GM18951 (cell line): ENCODE data around the gene KLHL35.

Experiments
- POLR2A ChIP-seq: IDR thresholded peaks from 4 replicates; pipeline ENCODE4 v1.6.1; 2011; ENCODE audit warnings: mild to moderate bottlenecking; ENCODE audit not compliant: insufficient read length, insufficient read depth; ENCODE audit errors: extremely low read depth
- in situ Hi-C: fragments of 300-500 bp; cut with MboI; formaldehyde crosslinking; loops from one replicate; pipeline ENCODE4 v1.12.0; 2022; ENCODE audit warnings: low sequenced_read_pairs, mixed read lengths, inconsistent platforms; ENCODE audit not compliant: unreplicated experiment

KLHL35 gene

GRCh38 chr11:75430714-75431532, 2.1 kb downstream of the KLHL35 start:
- TF ChIP-seq POLR2A = no peak
- in situ Hi-C loops = no loop called here

- TF ChIP-seq POLR2A = peak; percentile 30
- in situ Hi-C loops = no loop called here
These were observed 2.9 kb downstream of the KLHL35 start for GRCh38 chr11:75429902-75430713.

- no peak for TF ChIP-seq POLR2A
- in situ Hi-C loops = no loop called here
These were observed 3.4 kb downstream of the KLHL35 start for GRCh38 chr11:75429641-75429901.

GRCh38 chr11:75428989-75429640, 3.9 kb downstream of the KLHL35 start:
- in situ Hi-C loops = no loop called here
- no peak for TF ChIP-seq POLR2A

- no peak for TF ChIP-seq POLR2A
- in situ Hi-C loops = no loop called here
These were observed 4.7 kb downstream of the KLHL35 start for GRCh38 chr11:75428281-75428724.

- TF ChIP-seq POLR2A = no peak
- in situ Hi-C loops = no loop called here
These were observed 5.8 kb downstream of the KLHL35 start for GRCh38 chr11:75427181-75427580.

GRCh38 chr11:75426720-75427086, 6.3 kb downstream of the KLHL35 start:
- no peak for TF ChIP-seq POLR2A

GRCh38 chr11:75425422-75425821, 7.6 kb downstream of the KLHL35 start:
- in situ Hi-C loops = no loop called here
- TF ChIP-seq POLR2A = no peak

More at GRCh38 chr11:75426720-75427086, 6.3 kb downstream of the KLHL35 start:
- in situ Hi-C loops = no loop called here

GRCh38 chr11:75424396-75424795, 8.6 kb downstream of the KLHL35 start:
- in situ Hi-C loops = no loop called here
- no peak for TF ChIP-seq POLR2A

GRCh38 chr11:75423721-75424120, 9.3 kb downstream of the KLHL35 start:
- no peak for TF ChIP-seq POLR2A
- in situ Hi-C loops = no loop called here

- TF ChIP-seq POLR2A = no peak
- in situ Hi-C loops = no loop called here
These were observed 10.5 kb downstream of the KLHL35 start for GRCh38 chr11:75422248-75423231.

- no peak for TF ChIP-seq POLR2A
- in situ Hi-C loops = no loop called here
These were observed 11.1 kb downstream of the KLHL35 start for GRCh38 chr11:75421902-75422247.

GRCh38 chr11:75421035-75421602, 11.9 kb downstream of the KLHL35 start:
- no peak for TF ChIP-seq POLR2A
- in situ Hi-C loops = no loop called here
